Skeletal muscle tissue (tissue), 4 donors: Measurements from ENCODE around the gene MLEC. TPM values are rescaled to one million over a fixed set of nuclear protein-coding genes. Genes with fewer than 3 reads are reported as not detected.
A peak's percentile ranks its signal among the peaks of the same experiment; 100 is the strongest.

Experiments
- H3K27ac ChIP-seq: one replicate; pipeline ENCODE4 v1.7.0; 2013; ENCODE audit warnings: mild to moderate bottlenecking, low read depth, low read length, inconsistent platforms
- H3K27me3 ChIP-seq, 3 donors: one replicate each; pipeline ENCODE4 v1.7.0; 2013; ENCODE audit warnings: low read length in 3 of 3; ENCODE audit not compliant: control insufficient read depth in 3 of 3, insufficient read depth in 3 of 3
- H3K36me3 ChIP-seq, 3 donors: one replicate each; pipeline ENCODE4 v1.7.0; 2013; ENCODE audit warnings: low read length in 3 of 3; ENCODE audit not compliant: control insufficient read depth in 3 of 3, insufficient read depth in 3 of 3
- H3K4me1 ChIP-seq, 3 donors: one replicate each; pipeline ENCODE4 v1.7.0; 2013; ENCODE audit warnings: low read length in 3 of 3, mild to moderate bottlenecking in 3 of 3; ENCODE audit not compliant: control insufficient read depth in 3 of 3, insufficient read depth in 3 of 3
- H3K4me3 ChIP-seq, 3 donors: one replicate each; pipeline ENCODE4 v1.7.0; 2013; ENCODE audit warnings: low read length in 3 of 3
- H3K9ac ChIP-seq, 3 donors: one replicate each; pipeline ENCODE4 v1.7.0; 2013; ENCODE audit warnings: low read length in 3 of 3, mild to moderate bottlenecking in 3 of 3, moderate library complexity in 2 of 3, low read depth in 1 of 3
- H3K9me3 ChIP-seq, 3 donors: one replicate each; pipeline ENCODE4 v1.7.0; 2013; ENCODE audit warnings: low read length in 3 of 3; ENCODE audit not compliant: control insufficient read depth in 3 of 3
- total RNA-seq: library from RNA; depleted of rRNA; stranded (reverse); fragments of >200 nt; gene quantifications from one replicate; pipeline ENCODE4 v1.2.3, GENCODE V29; 2014
- donor health status: Osteomylitis.

The MLEC gene
- total RNA-seq, 1 donor from 2014 or later = 50.6 TPM

DNA sequence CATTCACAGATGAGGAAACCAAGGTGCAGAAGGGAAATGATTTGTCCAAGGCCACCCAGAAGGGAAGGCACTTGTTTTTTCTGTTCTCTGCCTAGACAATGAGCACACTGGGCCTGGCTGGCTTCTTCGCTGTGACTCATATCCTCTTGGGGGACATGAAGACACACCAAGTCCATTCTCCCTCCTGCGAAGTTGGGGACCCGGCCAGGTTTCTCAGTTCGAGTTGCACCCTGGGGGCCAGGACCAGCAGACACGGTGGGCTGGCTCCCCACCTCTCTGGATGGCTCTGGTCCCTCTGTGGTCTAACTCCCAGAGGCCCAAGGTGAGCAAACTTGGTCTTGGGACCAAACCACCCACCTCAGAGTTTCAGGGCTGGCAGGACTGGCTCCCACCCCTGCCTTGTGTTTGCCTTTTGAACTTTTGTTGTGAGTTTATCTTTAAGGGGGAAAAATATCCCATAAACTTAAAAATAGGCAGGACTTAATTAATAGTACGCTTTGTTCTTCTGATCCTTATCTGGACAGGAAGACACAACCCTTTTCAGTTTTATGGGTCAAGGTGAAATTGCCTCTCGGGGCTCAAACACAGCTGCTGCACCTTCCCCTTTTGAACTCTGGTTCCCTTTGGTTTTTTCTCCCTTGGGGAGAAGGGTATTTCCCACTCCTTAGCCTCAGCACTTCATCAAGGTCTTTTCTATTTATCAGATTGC lies 9.0 kb upstream of the MLEC start:
- no peaks in the 10 kb centered on the region for H3K36me3 ChIP-seq
- H3K27me3 ChIP-seq = no peaks in the 10 kb centered on the region
- H3K9ac ChIP-seq = no peak overlapping the region
- no peaks in the 10 kb centered on the region for H3K9me3 ChIP-seq
- no peaks in the 10 kb centered on the region for H3K4me1 ChIP-seq
- no peak overlapping the region for H3K4me3 ChIP-seq
- H3K27ac ChIP-seq = peak overlapping the region; percentile 37

- Histone ChIP-seq H3K9ac (no peak overlapping the region), H3K27ac (no peak overlapping the region), H3K36me3 (no peaks in the 10 kb centered on the region), H3K4me1 (no peaks in the 10 kb centered on the region), H3K9me3 (no peaks in the 10 kb centered on the region), H3K4me3 (no peak overlapping the region), H3K27me3 (no peaks in the 10 kb centered on the region)
Observed at GRCh38 chr12:120678572-120678971, 8.4 kb upstream of the MLEC start.

DNA sequence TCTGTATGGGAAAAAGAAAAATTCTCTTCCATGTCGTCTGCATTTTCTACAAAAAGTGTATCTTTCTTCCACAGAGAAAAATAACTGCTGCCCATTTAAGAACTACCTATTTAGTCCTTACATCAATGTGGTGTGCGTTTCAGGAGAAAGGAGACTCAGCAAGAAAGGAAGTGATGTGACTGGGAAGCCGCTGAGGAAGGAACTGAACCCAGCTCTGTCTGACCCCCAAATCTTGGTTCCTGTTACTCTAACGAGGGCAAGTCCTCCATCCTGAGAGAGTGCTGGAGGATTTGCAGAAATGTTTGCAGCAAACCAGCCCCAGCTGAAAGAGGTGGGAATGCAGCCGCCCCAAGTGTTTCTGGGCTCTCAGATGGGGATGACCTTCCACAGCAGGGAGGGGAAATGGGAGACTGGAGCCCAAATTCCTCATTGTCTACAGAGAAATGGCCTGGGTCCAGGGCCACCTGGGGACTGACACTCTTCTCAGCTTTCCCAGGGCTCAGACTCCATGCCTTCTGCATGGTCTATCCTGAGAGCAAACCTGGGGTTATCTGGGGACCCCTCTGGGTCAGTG lies 6.7 kb upstream of the MLEC start:
- H3K9ac ChIP-seq = no peak overlapping the region
- H3K27me3 ChIP-seq = no peaks in the 10 kb centered on the region
- no peaks in the 10 kb centered on the region for H3K9me3 ChIP-seq
- H3K4me3 ChIP-seq = no peak overlapping the region
- H3K4me1 ChIP-seq = no peaks in the 10 kb centered on the region
- no peaks in the 10 kb centered on the region for H3K36me3 ChIP-seq
- H3K27ac ChIP-seq = no peak overlapping the region

DNA sequence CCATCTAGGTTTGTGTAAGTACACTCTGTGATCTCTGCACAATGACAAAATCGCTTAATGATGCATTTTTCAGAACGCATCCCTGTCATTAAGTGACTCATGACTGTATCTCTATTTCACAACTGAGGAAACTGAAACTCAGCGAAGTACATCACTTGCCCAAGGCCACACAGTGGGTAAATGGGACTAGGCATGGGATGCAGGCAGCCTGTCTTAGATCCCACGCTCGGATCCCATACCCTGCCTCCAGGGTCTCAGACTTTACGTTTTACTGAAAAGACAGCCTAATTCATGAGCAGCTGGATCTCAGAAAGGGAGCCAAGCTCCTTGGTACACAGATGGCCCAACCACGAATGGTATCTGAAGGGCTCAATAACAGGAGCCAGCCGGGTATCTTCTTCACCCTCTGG lies 2.4 kb upstream of the MLEC start:
- Histone ChIP-seq H3K36me3 (no peaks in the 10 kb centered on the region), H3K27ac (no peak overlapping the region), H3K4me1 (peaks cover 22% of the 10 kb centered on the region in 3 donors), H3K4me3 (no peak overlapping the region), H3K27me3 (no peaks in the 10 kb centered on the region), H3K9me3 (no peaks in the 10 kb centered on the region), H3K9ac (no peak overlapping the region)

DNA sequence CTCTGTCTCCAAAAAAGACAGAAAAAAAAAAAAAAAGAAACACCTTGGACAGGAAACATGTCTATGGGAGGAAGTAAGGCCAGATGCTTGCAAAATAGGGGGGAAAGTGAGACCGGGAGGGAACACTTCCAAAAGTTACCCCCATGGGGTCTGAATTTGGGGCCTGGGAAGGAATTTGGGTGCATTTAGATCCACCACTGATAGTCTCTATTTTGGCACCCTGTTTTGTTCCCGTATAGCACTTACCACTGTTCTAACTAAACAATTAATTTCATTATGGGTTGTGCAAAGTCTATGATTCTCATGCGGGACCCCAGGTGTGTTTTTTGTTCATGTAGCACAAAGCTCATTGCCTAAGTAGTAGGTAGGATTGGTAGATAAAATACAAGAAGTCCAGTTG lies 1.4 kb upstream of the MLEC start:
- no peaks in the 10 kb centered on the region for H3K27me3 ChIP-seq
- H3K9me3 ChIP-seq = no peaks in the 10 kb centered on the region
- H3K9ac ChIP-seq = peak overlapping the region in 1 of 3 donors; percentile 75
- H3K4me1 ChIP-seq = peaks cover 28 to 32% (median 30%) of the 10 kb centered on the region in 3 donors
- H3K36me3 ChIP-seq = no peaks in the 10 kb centered on the region
- peak overlapping the region in 1 of 3 donors; percentile 90 for H3K4me3 ChIP-seq
- no peak overlapping the region for H3K27ac ChIP-seq

DNA sequence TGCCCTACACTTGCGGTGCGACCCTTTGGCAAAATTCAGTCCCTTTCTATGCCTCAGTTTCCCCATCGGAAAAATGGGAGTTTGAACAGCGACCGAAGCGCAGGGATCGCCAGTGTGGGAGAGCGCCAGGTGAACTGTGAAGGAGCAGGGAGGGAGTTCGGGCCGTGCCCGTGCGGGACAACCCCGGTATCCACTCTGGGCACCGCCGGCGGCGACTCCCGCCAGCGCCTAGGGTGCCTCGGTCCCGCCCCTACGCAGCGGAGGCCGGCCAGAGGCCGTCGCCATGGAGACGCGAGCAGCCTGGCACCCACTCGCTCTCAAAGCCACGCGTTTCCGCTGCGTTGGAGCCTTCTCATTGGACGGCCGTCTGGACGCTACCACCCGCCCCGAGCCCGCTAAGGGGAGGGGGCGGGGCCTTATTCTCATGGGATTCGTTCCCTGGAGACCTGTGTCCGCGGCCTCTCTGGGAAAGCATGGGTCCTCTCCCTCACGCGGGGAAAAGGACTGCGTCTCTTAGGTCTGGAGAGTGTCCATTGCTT lies 729 bp upstream of the MLEC start:
- Histone ChIP-seq H3K4me3 (peak overlapping the region; percentile 88 to 90 (median 90)), H3K36me3 (no peaks in the 10 kb centered on the region), H3K9ac (peak overlapping the region; percentile 67 to 93 (median 75)), H3K27me3 (no peaks in the 10 kb centered on the region), H3K9me3 (no peaks in the 10 kb centered on the region), H3K4me1 (peaks cover 35 to 39% (median 37%) of the 10 kb centered on the region in 3 donors), H3K27ac (peak overlapping the region; percentile 88)

- Histone ChIP-seq H3K4me3 (peak overlapping the region; percentile 82 to 90 (median 89)), H3K27ac (peak overlapping the region; percentile 88), H3K9ac (peak overlapping the region; percentile 83 to 93 (median 90)), H3K36me3 (no peaks in the 10 kb centered on the region), H3K9me3 (no peaks in the 10 kb centered on the region), H3K4me1 (peaks cover 46 to 48% (median 48%) of the 10 kb centered on the region in 3 donors), H3K27me3 (no peaks in the 10 kb centered on the region)
Observed at GRCh38 chr12:120687578-120688289, 785 bp downstream of the MLEC start.

DNA sequence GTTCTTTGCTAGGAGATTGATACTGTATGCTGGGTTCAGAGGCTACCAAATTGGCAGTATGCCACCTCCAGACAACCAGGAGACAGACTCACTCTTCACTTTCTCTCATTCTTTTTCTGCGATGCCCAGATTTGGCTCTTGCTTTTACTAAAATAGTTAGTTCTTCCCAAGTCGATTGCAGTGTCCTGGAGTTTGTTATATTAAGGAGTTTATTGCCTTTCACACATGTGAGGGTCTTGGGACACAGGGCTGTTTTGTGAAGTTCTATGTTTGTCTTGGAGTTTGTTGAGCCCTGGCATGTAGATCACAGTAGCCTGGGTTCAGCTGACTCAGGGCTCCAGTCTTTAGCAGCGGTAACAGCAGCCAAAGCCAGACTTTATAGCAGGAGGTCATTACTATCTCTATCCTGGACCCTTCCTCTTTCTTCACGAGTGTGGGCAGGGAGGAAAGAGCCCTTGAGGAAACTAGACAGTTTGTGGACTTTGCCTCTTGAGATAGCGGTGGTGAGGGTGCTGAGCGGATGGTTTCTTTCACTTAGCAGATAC lies 1.6 kb downstream of the MLEC start:
- peaks cover 52 to 54% (median 52%) of the 10 kb centered on the region in 3 donors for H3K4me1 ChIP-seq
- H3K27me3 ChIP-seq = no peaks in the 10 kb centered on the region
- peaks cover 0 to under 1% (median 0%) of the 10 kb centered on the region in 3 donors for H3K36me3 ChIP-seq
- H3K9me3 ChIP-seq = no peaks in the 10 kb centered on the region
- H3K9ac ChIP-seq = peak overlapping the region; percentile 83 to 93 (median 90)
- peak overlapping the region; percentile 82 to 90 (median 89) for H3K4me3 ChIP-seq
- peak overlapping the region; percentile 88 for H3K27ac ChIP-seq

DNA sequence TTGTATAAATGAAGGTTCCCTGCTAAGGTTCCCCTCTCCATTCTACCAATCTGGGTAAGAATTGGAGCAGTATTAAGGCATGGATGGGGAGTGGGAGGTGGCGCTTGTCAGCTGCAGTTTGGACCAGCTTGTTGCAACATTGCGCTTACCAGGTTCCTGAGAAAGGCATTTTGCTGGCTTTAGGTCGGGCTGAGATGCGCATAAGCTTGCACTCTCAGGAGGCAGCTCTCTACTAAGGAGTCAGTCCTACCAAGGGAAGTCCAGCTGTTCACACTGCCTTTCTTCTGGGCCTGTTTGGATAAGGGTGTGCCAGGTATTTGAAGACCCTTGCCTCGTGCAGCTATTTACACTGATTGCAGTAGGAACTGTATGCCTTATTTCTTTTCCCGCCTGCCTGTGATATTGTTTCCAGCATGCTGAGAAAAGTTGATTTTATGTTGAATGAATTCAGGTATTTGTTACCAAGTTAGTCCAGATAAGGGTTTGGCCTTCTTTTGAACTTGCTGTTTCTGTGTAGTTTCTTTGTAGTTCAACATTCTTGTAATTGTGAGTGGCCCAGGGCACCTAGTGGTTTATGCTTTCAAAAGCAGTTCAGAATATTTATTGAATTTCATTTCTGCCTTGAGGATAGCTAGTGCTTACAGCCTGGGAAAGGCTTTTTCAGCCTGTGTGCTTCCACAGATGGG lies 2.6 kb downstream of the MLEC start:
- Histone ChIP-seq H3K9ac (peak overlapping the region; percentile 47 to 90 (median 83)), H3K36me3 (peaks cover 5 to 10% (median 8%) of the 10 kb centered on the region in 3 donors), H3K27ac (peak overlapping the region; percentile 88), H3K27me3 (no peaks in the 10 kb centered on the region), H3K4me3 (peak overlapping the region; percentile 82 to 90 (median 89)), H3K4me1 (peaks cover 56 to 63% (median 58%) of the 10 kb centered on the region in 3 donors), H3K9me3 (no peaks in the 10 kb centered on the region)
